CD4-positive, alpha-beta T cell treated with Interferon alpha-2 for 1 hour (primary cell): ENCODE data around the gene COX19.

Experiments
- DNase-seq, 2 donors: peaks; one replicate each; pipeline ENCODE4 v3.0.0-alpha.2; 2020 to 2022

Gene COX19

GRCh38 chr7:990933-991728, 15.8 kb upstream of the COX19 start:
- no peak for DNase-seq

- no peak for DNase-seq
These were observed 15.1 kb upstream of the COX19 start for GRCh38 chr7:990352-990932.

GRCh38 chr7:988963-989529, 13.7 kb upstream of the COX19 start:
- DNase-seq: no peak

- DNase-seq: no peak
These were observed 13.1 kb upstream of the COX19 start for GRCh38 chr7:988426-988911.

GRCh38 chr7:987909-988308, 12.6 kb upstream of the COX19 start:
- no peak for DNase-seq

- no peak for DNase-seq
These were observed 11.7 kb upstream of the COX19 start for GRCh38 chr7:986766-987751.

- no peak for DNase-seq
These were observed 10.8 kb upstream of the COX19 start for GRCh38 chr7:985915-986741.

GRCh38 chr7:985127-985416, 9.7 kb upstream of the COX19 start:
- no peak for DNase-seq

- no peak for DNase-seq
These were observed 9.2 kb upstream of the COX19 start for GRCh38 chr7:984361-985126.

- DNase-seq: no peak
These were observed 8.3 kb upstream of the COX19 start for GRCh38 chr7:983616-984071.

GRCh38 chr7:983004-983615, 7.8 kb upstream of the COX19 start, which contains the start of gene CYP2W1:
CYP2W1 (plus strand) TSS chr7:983181; CDS start chr7:983212, 31 bp downstream.
- DNase-seq: no peak

GRCh38 chr7:982511-983003, 7.2 kb upstream of the COX19 start:
- DNase-seq: no peak

- DNase-seq: no peak
These were observed 6.6 kb upstream of the COX19 start for GRCh38 chr7:981793-982510.

GRCh38 chr7:979886-980571, 4.7 kb upstream of the COX19 start:
- no peak for DNase-seq

GRCh38 chr7:979151-979550, 3.8 kb upstream of the COX19 start:
- no peak for DNase-seq

GRCh38 chr7:978416-979091, 3.2 kb upstream of the COX19 start:
- no peak for DNase-seq

- DNase-seq: no peak
These were observed 2.6 kb upstream of the COX19 start for GRCh38 chr7:978049-978346.

GRCh38 chr7:977326-978048, 2.1 kb upstream of the COX19 start:
- DNase-seq: no peak
